Measurements from ENCODE around the gene ATP6AP1. TPM values are rescaled to one million over a fixed set of nuclear protein-coding genes. Genes with fewer than 3 reads are reported as not detected.

ATP6AP1 gene
- total and polyA plus RNA-seq, 3 donors from 2014 or later = 95.1 to 158 (median 119) TPM

- H3K4me1 ChIP-seq = no peaks in the 10 kb centered on the region
- no peaks in the 10 kb centered on the region for H3K9me3 ChIP-seq
- peak; percentile 82 for DNase-seq
- no peaks in the 10 kb centered on the region for H3K36me3 ChIP-seq (ENCODE audit: low read depth, missing control alignments)
- TF ChIP-seq POLR2A (IDR thresholded peaks at IDR 0.05) = no peak
- TF ChIP-seq, protein P1, sequence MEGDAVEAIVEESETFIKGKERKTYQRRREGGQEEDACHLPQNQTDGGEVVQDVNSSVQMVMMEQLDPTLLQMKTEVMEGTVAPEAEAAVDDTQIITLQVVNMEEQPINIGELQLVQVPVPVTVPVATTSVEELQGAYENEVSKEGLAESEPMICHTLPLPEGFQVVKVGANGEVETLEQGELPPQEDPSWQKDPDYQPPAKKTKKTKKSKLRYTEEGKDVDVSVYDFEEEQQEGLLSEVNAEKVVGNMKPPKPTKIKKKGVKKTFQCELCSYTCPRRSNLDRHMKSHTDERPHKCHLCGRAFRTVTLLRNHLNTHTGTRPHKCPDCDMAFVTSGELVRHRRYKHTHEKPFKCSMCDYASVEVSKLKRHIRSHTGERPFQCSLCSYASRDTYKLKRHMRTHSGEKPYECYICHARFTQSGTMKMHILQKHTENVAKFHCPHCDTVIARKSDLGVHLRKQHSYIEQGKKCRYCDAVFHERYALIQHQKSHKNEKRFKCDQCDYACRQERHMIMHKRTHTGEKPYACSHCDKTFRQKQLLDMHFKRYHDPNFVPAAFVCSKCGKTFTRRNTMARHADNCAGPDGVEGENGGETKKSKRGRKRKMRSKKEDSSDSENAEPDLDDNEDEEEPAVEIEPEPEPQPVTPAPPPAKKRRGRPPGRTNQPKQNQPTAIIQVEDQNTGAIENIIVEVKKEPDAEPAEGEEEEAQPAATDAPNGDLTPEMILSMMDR (IDR thresholded peaks at IDR 0.05) = no peak
- no peak overlapping the region for H3K4me3 ChIP-seq
- no peaks in the 10 kb centered on the region for H3K27me3 ChIP-seq
- 58% methylated on average over 10 of the region's 19 CpGs; no CpG with 5 or more reads in 1 of the 2 donors for WGBS, 2 donors
- H3K27ac ChIP-seq = no peak overlapping the region
- intact Hi-C loops (cut with DNase I; ENCODE audit: low total_unique reads) = no loop called here
These were observed 8.6 kb upstream of the ATP6AP1 start for GRCh38 chrX:154419688-154420401.

DNA sequence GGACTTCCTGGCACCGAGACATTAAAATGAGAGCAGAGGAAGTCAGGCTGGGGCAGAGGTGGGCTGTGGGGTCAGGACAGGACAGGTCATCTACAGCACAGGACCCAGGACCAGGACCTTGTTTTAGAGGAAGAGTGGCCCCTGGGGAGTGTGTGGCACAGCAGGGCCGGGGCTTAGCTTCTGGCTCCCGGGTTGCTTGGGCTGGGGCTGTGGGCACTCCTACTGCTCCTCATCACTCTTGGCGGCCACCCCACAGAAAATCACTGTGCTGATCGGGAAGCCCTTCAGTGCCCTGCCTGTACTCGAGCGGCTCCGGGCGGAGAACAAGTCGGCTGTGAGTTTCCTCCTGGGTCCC lies 8.1 kb upstream of the ATP6AP1 start:
- intact Hi-C loops (cut with DNase I; ENCODE audit: low total_unique reads) = no loop called here
- no peak overlapping the region for H3K4me3 ChIP-seq
- H3K27ac ChIP-seq = no peak overlapping the region
- H3K4me1 ChIP-seq = no peaks in the 10 kb centered on the region
- no peaks in the 10 kb centered on the region for H3K36me3 ChIP-seq (ENCODE audit: low read depth, missing control alignments)
- WGBS, 2 donors = 29 to 86% methylated on average over 1 to 7 of the region's 10 CpGs
- H3K27me3 ChIP-seq = no peaks in the 10 kb centered on the region
- DNase-seq = no peak
- H3K9me3 ChIP-seq = no peaks in the 10 kb centered on the region
- TF ChIP-seq POLR2A (IDR thresholded peaks at IDR 0.05) = no peak
- TF ChIP-seq, protein P1 (IDR thresholded peaks at IDR 0.05) = no peak

GRCh38 chrX:154426916-154427770 lies 1.3 kb upstream of the ATP6AP1 start:
- H3K27me3 ChIP-seq = no peaks in the 10 kb centered on the region
- H3K4me3 ChIP-seq = no peak overlapping the region
- intact Hi-C loops (cut with DNase I; ENCODE audit: low total_unique reads) = no loop called here
- no peaks in the 10 kb centered on the region for H3K4me1 ChIP-seq
- WGBS, 2 donors = 62 to 64% methylated on average over 8 to 13 of the region's 13 CpGs
- no peaks in the 10 kb centered on the region for H3K36me3 ChIP-seq (ENCODE audit: low read depth, missing control alignments)
- H3K9me3 ChIP-seq = no peaks in the 10 kb centered on the region
- H3K27ac ChIP-seq = no peak overlapping the region
- DNase-seq = no peak
- TF ChIP-seq, protein P1 (IDR thresholded peaks at IDR 0.05) = no peak
- TF ChIP-seq POLR2A (IDR thresholded peaks at IDR 0.05) = no peak

DNA sequence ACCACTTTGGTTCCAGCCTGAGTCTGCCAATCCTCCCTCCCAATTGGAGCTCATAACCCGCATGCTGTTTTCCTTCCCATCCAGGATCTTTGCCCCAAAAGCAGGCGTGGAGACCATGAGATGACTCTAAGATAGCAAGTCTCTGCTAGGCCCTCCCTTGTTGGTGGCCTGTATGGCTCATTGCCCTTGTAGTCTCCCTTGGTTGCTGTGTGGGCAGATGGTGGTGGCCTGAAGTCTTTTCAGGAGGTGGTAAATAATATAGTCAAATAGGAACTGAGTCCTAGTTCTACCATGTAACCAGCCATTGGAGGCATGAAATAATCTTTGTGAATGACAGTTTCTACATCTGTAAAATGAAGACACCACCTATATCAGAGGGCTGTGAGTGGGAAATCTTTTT lies 1.2 kb downstream of the ATP6AP1 start:
- no peak overlapping the region for H3K27ac ChIP-seq
- no peaks in the 10 kb centered on the region for H3K27me3 ChIP-seq
- H3K4me3 ChIP-seq = no peak overlapping the region
- no peaks in the 10 kb centered on the region for H3K9me3 ChIP-seq
- H3K4me1 ChIP-seq = no peaks in the 10 kb centered on the region
- DNase-seq = peak; percentile 44
- no peak for TF ChIP-seq POLR2A (IDR thresholded peaks at IDR 0.05)
- TF ChIP-seq, protein P1 (IDR thresholded peaks at IDR 0.05) = no peak
- intact Hi-C loops (cut with DNase I; ENCODE audit: low total_unique reads) = no loop called here
- no peaks in the 10 kb centered on the region for H3K36me3 ChIP-seq (ENCODE audit: low read depth, missing control alignments)
- WGBS, 2 donors = 57% methylated on average over 2 of the region's 2 CpGs; no CpG with 5 or more reads in 1 of the 2 donors

Measured in testis (tissue), 3 donors.